VCaP (cell line): ENCODE data around the gene C11orf24.

Source experiments
- H3K27ac ChIP-seq: fragments of 450-650 bp; 2 replicates; pipeline ENCODE4 v1.5.1; 2017
- TF ChIP-seq, protein P1 (sequence below): fragments of 450-650 bp; conservative IDR thresholded peaks from 2 replicates; pipeline ENCODE4 v1.5.1; 2017; ENCODE audit warnings: mild to moderate bottlenecking, moderate library complexity

C11orf24 gene

DNA sequence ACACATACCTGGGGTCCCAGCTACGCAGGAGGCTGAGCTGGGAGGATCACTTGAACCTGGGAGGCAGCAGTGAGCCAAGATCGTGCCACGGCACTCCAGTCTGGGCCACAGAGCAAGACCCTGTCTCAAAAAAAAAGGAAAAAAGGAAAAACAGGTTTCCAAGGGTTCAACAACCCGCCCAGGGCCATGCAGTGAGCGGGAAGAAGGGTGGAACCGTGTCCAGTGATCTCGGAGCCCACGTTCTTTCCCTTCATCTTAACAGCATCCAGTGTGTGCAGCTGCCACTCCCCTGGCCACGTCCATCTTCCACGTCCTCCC, 25.7 kb upstream of the C11orf24 start:
- H3K27ac ChIP-seq, result peak overlapping the region; percentile 56; the same call in 1 of the 2 replicates
- TF ChIP-seq, protein P1, sequence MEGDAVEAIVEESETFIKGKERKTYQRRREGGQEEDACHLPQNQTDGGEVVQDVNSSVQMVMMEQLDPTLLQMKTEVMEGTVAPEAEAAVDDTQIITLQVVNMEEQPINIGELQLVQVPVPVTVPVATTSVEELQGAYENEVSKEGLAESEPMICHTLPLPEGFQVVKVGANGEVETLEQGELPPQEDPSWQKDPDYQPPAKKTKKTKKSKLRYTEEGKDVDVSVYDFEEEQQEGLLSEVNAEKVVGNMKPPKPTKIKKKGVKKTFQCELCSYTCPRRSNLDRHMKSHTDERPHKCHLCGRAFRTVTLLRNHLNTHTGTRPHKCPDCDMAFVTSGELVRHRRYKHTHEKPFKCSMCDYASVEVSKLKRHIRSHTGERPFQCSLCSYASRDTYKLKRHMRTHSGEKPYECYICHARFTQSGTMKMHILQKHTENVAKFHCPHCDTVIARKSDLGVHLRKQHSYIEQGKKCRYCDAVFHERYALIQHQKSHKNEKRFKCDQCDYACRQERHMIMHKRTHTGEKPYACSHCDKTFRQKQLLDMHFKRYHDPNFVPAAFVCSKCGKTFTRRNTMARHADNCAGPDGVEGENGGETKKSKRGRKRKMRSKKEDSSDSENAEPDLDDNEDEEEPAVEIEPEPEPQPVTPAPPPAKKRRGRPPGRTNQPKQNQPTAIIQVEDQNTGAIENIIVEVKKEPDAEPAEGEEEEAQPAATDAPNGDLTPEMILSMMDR, result no peak

DNA sequence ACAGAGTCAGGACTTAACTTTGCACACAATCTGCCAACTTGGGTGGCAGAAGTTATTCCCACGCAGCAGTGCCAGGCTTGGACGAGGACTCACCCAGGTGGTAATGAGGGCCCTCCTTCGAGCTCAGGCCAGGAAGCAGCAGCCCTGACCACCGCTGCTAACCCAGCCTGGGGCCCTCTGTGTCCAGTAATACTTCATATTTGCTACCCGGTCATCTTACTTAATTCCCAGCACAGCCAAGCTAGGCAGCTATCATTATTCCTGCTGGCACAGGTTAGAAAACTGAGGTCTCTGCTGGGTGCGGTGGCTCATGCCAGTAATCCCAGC, 25.2 kb upstream of the C11orf24 start:
- no peak overlapping the region; the same call in 1 of the 2 replicates for H3K27ac ChIP-seq
- TF ChIP-seq, protein P1, result no peak

DNA sequence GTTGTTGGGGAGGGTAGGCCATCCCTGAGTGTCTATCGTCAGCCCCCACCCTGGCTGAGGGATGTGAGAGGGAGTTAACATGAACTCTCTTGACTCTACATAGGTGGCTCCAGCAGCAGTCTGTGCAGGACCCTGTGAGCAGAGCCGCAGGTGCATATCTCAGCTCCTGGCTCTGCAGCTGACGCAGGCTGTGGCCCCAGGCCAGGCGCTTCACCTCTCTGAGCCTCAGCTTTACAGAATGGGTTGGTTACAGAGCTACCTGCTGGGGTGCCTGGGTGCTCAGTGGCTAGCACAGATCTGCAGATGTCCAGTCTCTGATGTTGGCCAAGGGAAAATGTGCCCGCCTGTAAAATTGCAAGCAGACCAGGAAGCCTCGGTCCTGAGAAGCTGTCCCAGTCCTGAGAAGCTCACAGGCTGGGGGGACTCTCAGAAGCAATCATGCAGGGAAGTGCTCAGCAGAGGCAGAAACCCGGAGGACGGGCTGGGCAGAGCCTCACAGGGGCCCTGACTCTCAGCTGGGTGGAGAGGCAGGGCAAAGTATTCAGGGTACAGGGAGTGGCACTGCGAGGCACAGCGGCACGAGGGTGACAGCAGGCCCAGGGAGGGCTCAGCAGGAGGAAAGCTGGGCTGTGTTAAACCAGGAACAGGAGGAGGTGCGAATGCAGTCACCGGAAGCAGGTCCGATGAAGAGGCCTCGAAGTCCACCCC, 24.7 kb upstream of the C11orf24 start:
- TF ChIP-seq, protein P1, result no peak
- H3K27ac ChIP-seq, result no peak overlapping the region; the same call in 1 of the 2 replicates

DNA sequence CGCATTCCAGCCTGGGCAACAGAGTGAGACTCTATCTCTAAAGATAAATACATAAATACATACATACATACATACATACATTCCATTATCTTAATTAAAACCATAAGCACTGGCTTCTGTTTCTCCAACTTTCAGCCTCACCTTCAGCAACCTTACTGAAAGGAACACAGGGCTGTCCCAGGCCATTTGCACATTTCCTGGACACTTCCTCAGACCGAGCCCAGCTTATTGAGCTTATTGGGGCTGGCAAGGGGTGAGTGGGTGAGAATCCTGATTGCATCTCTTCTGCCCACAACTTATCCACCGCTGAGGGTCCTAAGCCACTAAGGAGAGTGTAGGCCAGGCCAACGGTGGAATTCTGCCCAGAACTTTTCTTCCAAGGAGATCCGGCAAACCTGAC, 24.2 kb upstream of the C11orf24 start:
- H3K27ac ChIP-seq, result no peak overlapping the region
- TF ChIP-seq, protein P1, result no peak

DNA sequence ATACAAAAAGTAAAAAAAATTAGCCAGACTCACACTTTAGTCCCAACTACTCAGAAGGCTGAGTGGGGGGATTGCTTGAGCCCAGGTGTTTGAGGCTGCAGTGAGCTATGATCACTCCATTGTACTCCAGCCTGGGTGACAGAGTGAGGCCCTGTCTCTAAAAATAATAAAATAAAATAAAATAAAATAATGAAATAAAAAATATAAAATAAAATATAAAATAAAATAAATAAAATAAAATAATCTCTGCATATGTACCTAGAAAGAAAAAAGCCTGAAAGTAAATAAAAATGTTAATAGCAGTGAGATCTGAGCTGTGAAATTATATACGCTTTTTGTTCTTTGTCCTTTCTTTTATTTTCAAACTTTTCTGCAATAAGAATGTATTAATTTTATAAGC, 23.5 kb upstream of the C11orf24 start:
- H3K27ac ChIP-seq, result no peak overlapping the region
- TF ChIP-seq, protein P1, result no peak

DNA sequence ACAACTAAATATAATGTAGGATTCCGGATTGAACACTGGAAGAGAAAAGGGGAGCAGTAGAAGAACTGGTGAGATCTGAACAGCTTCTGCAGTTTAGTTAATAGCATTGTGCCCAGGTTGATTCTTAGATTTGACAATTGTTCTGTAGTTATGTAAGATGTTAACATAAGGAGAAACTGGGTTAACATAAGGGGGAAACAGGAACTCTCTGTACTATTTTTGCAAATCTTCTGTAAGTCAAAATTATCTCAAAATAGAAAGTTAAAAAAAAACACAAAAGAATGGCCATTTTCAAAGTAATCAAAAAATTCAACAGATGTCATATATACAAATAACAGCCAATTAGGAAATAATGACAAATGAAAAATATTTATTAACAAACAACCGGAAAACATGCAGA, 21.9 kb upstream of the C11orf24 start:
- no peak overlapping the region for H3K27ac ChIP-seq
- TF ChIP-seq, protein P1, result no peak

DNA sequence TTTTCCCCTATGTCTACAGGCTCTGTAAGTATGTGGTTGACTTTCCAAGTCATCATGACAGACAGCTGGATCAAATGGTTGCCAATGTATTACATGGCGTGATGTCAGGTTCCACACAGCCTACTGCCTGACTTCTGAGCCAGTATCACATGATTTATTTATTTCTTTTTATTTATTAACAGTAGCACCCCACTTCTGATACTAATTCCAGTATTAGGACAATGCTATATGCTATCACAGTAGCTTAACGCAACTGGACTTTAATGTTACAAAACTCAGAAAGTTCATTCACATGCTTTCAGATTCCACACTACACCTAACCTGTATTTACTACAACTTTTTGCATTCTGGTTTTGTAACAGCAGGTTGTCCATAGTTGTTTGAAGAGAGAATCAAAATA, 17.7 kb upstream of the C11orf24 start:
- H3K27ac ChIP-seq, result no peak overlapping the region
- TF ChIP-seq, protein P1, result no peak
